ENCODE measurements around the gene F13A1. TPM values are rescaled to one million over a fixed set of nuclear protein-coding genes. Genes with fewer than 3 reads are reported as not detected.

The F13A1 gene
- total RNA-seq, 2 donors from 2014 or later = 3.5 to 24.5 TPM

- no peak for DNase-seq (ENCODE audit: low spot score)
- intact Hi-C loops (cut with DNase I) = no loop called here
- TF ChIP-seq, protein P1, sequence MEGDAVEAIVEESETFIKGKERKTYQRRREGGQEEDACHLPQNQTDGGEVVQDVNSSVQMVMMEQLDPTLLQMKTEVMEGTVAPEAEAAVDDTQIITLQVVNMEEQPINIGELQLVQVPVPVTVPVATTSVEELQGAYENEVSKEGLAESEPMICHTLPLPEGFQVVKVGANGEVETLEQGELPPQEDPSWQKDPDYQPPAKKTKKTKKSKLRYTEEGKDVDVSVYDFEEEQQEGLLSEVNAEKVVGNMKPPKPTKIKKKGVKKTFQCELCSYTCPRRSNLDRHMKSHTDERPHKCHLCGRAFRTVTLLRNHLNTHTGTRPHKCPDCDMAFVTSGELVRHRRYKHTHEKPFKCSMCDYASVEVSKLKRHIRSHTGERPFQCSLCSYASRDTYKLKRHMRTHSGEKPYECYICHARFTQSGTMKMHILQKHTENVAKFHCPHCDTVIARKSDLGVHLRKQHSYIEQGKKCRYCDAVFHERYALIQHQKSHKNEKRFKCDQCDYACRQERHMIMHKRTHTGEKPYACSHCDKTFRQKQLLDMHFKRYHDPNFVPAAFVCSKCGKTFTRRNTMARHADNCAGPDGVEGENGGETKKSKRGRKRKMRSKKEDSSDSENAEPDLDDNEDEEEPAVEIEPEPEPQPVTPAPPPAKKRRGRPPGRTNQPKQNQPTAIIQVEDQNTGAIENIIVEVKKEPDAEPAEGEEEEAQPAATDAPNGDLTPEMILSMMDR (IDR thresholded peaks at IDR 0.05) = no peak
- TF ChIP-seq POLR2A (IDR thresholded peaks at IDR 0.05) (no peak), POLR2AphosphoS5 (IDR thresholded peaks at IDR 0.05) (no peak)
Measured at GRCh38 chr6:6365242-6365641, 44.8 kb upstream of the F13A1 start.

DNA sequence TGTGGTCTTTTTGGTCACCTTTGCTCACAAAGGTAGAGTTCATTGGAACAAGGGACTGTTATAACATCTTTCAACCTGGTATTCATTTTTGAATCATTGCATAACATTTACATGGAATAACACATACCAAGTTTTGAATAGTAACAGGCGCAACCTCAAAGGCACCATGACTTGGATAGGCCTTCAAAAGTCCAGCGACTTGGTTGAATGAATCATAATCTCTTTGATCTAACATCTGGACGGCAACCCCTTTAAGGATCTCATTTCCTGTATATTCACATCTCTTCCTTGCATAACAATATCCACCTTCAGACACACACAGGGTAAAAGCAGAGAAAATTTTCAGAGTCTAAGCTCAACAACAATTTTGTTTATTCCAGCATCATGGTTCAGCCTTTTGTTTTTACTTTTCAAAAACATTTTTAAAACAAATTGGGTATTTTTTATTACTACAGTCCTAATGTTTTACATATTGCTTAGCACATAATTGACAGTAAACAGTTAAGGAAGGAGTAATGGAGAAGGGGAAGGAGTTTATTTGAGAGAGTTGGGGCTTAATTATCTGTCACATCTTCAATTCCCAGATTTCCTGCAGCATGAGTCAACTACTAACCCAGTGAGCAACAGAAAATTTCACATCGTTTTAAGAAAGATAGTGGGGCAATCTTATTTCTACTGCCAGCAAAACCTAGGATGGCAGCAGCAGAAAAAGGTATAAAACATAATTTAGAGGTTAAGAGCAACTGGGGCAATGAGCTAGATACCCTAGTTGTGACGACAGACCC is 41.8 kb upstream of the F13A1 start:
- DNase-seq (ENCODE audit: low spot score) = no peak
- Histone ChIP-seq H3K27me3 (replicated peaks; ENCODE audit: insufficient read depth) (no peaks in the 10 kb centered on the region), H3K36me3 (no peaks in the 10 kb centered on the region), H3K9me3 (no peaks in the 10 kb centered on the region), H3K27ac (no peak overlapping the region), H3K4me1 (replicated peaks) (no peaks in the 10 kb centered on the region), H3K4me3 (no peak overlapping the region)
- WGBS = 68% methylated on average over 5 of the region's 5 CpGs
- TF ChIP-seq POLR2AphosphoS5 (IDR thresholded peaks at IDR 0.05) (no peak), POLR2A (IDR thresholded peaks at IDR 0.05) (no peak)
- TF ChIP-seq, protein P1 (IDR thresholded peaks at IDR 0.05) = no peak
- intact Hi-C loops (cut with DNase I) = no loop called here

More at GRCh38 chr6:6365242-6365641, 44.8 kb upstream of the F13A1 start:
- Histone ChIP-seq H3K4me3 (no peak overlapping the region), H3K9me3 (no peaks in the 10 kb centered on the region), H3K4me1 (replicated peaks) (no peaks in the 10 kb centered on the region), H3K36me3 (no peaks in the 10 kb centered on the region), H3K27ac (no peak overlapping the region), H3K27me3 (replicated peaks; ENCODE audit: insufficient read depth) (no peaks in the 10 kb centered on the region)
- whole genome bisulfite sequencing = 98% methylated on average over 4 of the region's 4 CpGs

DNA sequence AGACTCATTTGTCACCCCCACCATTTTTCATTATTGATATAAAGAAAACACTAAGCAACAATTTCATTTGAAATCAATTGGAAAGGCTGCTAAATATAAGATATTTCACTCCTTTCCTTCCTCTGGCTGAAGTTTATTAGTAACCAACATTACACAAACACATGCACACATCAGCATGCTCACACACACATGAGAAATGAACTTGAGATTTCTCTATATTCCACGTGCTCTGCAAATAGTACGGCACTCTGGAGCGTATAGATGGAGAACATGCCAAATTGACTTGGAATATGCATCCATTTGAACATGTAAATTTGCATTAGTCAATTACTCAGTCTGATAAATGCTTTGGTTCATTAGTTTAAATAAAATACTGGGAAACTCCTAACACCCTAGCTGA is 37.1 kb upstream of the F13A1 start:
- Histone ChIP-seq H3K9me3 (no peaks in the 10 kb centered on the region), H3K4me3 (no peak overlapping the region), H3K27me3 (replicated peaks; ENCODE audit: insufficient read depth) (no peaks in the 10 kb centered on the region), H3K36me3 (no peaks in the 10 kb centered on the region), H3K27ac (no peak overlapping the region), H3K4me1 (replicated peaks) (no peaks in the 10 kb centered on the region)
- TF ChIP-seq POLR2A (IDR thresholded peaks at IDR 0.05) (no peak), POLR2AphosphoS5 (IDR thresholded peaks at IDR 0.05) (no peak)
- TF ChIP-seq, protein P1 (IDR thresholded peaks at IDR 0.05) = no peak
- WGBS = 88% methylated on average over 3 of the region's 3 CpGs
- intact Hi-C loops (cut with DNase I) = no loop called here
- no peak for DNase-seq (ENCODE audit: low spot score)

DNA sequence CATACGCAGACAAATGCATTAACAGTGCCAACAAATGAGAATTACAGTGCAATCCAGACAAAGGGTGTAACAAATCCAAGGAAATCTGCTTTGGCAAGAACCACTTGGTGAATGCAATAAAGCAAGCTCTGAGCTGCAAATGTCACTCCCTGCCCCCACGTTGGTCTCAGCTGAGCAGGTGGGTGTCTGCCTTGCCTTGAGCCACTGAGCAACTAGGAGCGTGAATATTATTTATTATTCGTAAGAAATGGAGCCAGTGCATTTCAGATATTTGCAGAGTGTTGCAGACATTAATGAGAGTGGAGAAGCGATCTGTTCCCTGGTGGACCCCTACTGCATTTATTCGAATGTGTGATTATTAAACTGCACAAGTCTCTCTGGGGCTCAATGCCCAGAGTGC is 36.6 kb upstream of the F13A1 start:
- Histone ChIP-seq H3K27ac (no peak overlapping the region), H3K36me3 (no peaks in the 10 kb centered on the region), H3K4me3 (no peak overlapping the region), H3K9me3 (no peaks in the 10 kb centered on the region), H3K4me1 (replicated peaks) (no peaks in the 10 kb centered on the region), H3K27me3 (replicated peaks; ENCODE audit: insufficient read depth) (no peaks in the 10 kb centered on the region)
- no peak for DNase-seq (ENCODE audit: low spot score)
- no peak for TF ChIP-seq POLR2AphosphoS5 (IDR thresholded peaks at IDR 0.05)
- TF ChIP-seq, protein P1 (IDR thresholded peaks at IDR 0.05) = no peak
- no peak for TF ChIP-seq POLR2A (IDR thresholded peaks at IDR 0.05)
- 56% methylated on average over 6 of the region's 6 CpGs for WGBS
- intact Hi-C loops (cut with DNase I) = no loop called here

GRCh38 chr6:6352772-6353171 is 32.3 kb upstream of the F13A1 start:
- Histone ChIP-seq H3K4me3 (no peak overlapping the region), H3K9me3 (no peaks in the 10 kb centered on the region), H3K27ac (no peak overlapping the region), H3K27me3 (replicated peaks; ENCODE audit: insufficient read depth) (no peaks in the 10 kb centered on the region), H3K4me1 (replicated peaks) (no peaks in the 10 kb centered on the region), H3K36me3 (no peaks in the 10 kb centered on the region)
- no peak for DNase-seq (ENCODE audit: low spot score)
- TF ChIP-seq, protein P1 (IDR thresholded peaks at IDR 0.05) = no peak
- 95% methylated on average over 6 of the region's 6 CpGs for WGBS
- intact Hi-C loops (cut with DNase I) = no loop called here
